Upper lobe of left lung (tissue), 4 donors: ENCODE measurements around the gene SEMA5A.

Experiments used
- CTCF ChIP-seq, 6 experiments: fragments of 450-650 bp in 4 of 6; fragments of 200-600 bp in 2 of 6; sonication (generic) in 2 of 6; IDR thresholded peaks; one replicate each; pipeline ENCODE4 v1.5.1; 2016 to 2019; ENCODE audit warnings: antibody characterized with exemption in 6 of 6
- POLR2A ChIP-seq, 4 donors: fragments of 450-650 bp; IDR thresholded peaks; one replicate each; pipeline ENCODE4 v1.5.1; 2016 to 2017; ENCODE audit warnings: antibody characterized with exemption in 4 of 4, mild to moderate bottlenecking in 2 of 4

GRCh38 chr5:9502864-9503263, 43.0 kb downstream of the SEMA5A start:
- no peak for TF ChIP-seq CTCF (IDR thresholded peaks at IDR 0.05)
- no peak for TF ChIP-seq POLR2A (IDR thresholded peaks at IDR 0.05)
